Measurements from ENCODE around the gene SLX9. TPM values are rescaled to one million over a fixed set of nuclear protein-coding genes. Genes with fewer than 3 reads are reported as not detected.

SLX9 gene
- total RNA-seq, 1 experiment from 2014 or later, result 12.2 TPM

- Histone ChIP-seq H3K9me2 (replicated peaks; ENCODE audit: insufficient read depth, low read length) (no peaks in the 10 kb centered on the region), H3K36me3 (ENCODE audit: insufficient read depth, low read length) (peaks cover 5% of the 10 kb centered on the region; the same call in 1 of the 2 replicates), H3K27me3 (ENCODE audit: low read length) (no peaks in the 10 kb centered on the region), H3K79me2 (ENCODE audit: low read length) (peaks cover 82% of the 10 kb centered on the region), H3K9me3 (ENCODE audit: low read length) (no peaks in the 10 kb centered on the region), H3K4me2 (ENCODE audit: low read depth, low read length, poor library complexity, severe bottlenecking) (no peak overlapping the region), H2AFZ (ENCODE audit: low read length) (no peak overlapping the region), H3K27ac (ENCODE audit: low read length) (peak overlapping the region; percentile 42; the same call in 1 of the 2 replicates), H3K4me1 (ENCODE audit: low read length) (peaks cover 79% of the 10 kb centered on the region), H3K4me3 (ENCODE audit: low read length) (no peak overlapping the region), H4K20me1 (ENCODE audit: insufficient read depth, low read depth, low read length) (peaks cover 12% of the 10 kb centered on the region; the same call in 1 of the 2 replicates), H3K9ac (ENCODE audit: low read length) (peak overlapping the region; percentile 31; the same call in 1 of the 2 replicates)
- no peak for DNase-seq
Observed at GRCh38 chr21:44917446-44918106, 22.3 kb upstream of the SLX9 start.

- Histone ChIP-seq H3K9ac (ENCODE audit: low read length) (peak overlapping the region; percentile 31; the same call in 1 of the 2 replicates), H3K27ac (ENCODE audit: low read length) (peak overlapping the region; percentile 42; the same call in 1 of the 2 replicates), H3K27me3 (ENCODE audit: low read length) (no peaks in the 10 kb centered on the region), H3K9me3 (ENCODE audit: low read length) (no peaks in the 10 kb centered on the region), H4K20me1 (ENCODE audit: insufficient read depth, low read depth, low read length) (peaks cover 12% of the 10 kb centered on the region; the same call in 1 of the 2 replicates), H3K4me2 (ENCODE audit: low read depth, low read length, poor library complexity, severe bottlenecking) (peak overlapping the region; percentile 92), H3K9me2 (replicated peaks; ENCODE audit: insufficient read depth, low read length) (no peaks in the 10 kb centered on the region), H3K4me1 (ENCODE audit: low read length) (peaks cover 81% of the 10 kb centered on the region), H3K36me3 (ENCODE audit: insufficient read depth, low read length) (peaks cover 5% of the 10 kb centered on the region; the same call in 1 of the 2 replicates), H2AFZ (ENCODE audit: low read length) (no peak overlapping the region), H3K79me2 (ENCODE audit: low read length) (peaks cover 87% of the 10 kb centered on the region), H3K4me3 (ENCODE audit: low read length) (no peak overlapping the region)
- no peak for DNase-seq
Observed at GRCh38 chr21:44918107-44918470, 21.7 kb upstream of the SLX9 start.

GRCh38 chr21:44918581-44919033 lies 21.2 kb upstream of the SLX9 start:
- Histone ChIP-seq H3K79me2 (ENCODE audit: low read length) (peaks cover 82% of the 10 kb centered on the region), H3K27me3 (ENCODE audit: low read length) (no peaks in the 10 kb centered on the region), H2AFZ (ENCODE audit: low read length) (no peak overlapping the region), H3K9ac (ENCODE audit: low read length) (peak overlapping the region; percentile 93; the same call in 1 of the 2 replicates), H3K4me3 (ENCODE audit: low read length) (peak overlapping the region; percentile 94; the same call in 1 of the 2 replicates), H3K9me2 (replicated peaks; ENCODE audit: insufficient read depth, low read length) (no peaks in the 10 kb centered on the region), H3K9me3 (ENCODE audit: low read length) (no peaks in the 10 kb centered on the region), H4K20me1 (ENCODE audit: insufficient read depth, low read depth, low read length) (peaks cover 12% of the 10 kb centered on the region; the same call in 1 of the 2 replicates), H3K27ac (ENCODE audit: low read length) (peak overlapping the region; percentile 96; the same call in 1 of the 2 replicates), H3K4me2 (ENCODE audit: low read depth, low read length, poor library complexity, severe bottlenecking) (peak overlapping the region; percentile 92), H3K4me1 (ENCODE audit: low read length) (peaks cover 81% of the 10 kb centered on the region), H3K36me3 (ENCODE audit: insufficient read depth, low read length) (peaks cover 5% of the 10 kb centered on the region; the same call in 1 of the 2 replicates)
- DNase-seq, result no peak

DNA sequence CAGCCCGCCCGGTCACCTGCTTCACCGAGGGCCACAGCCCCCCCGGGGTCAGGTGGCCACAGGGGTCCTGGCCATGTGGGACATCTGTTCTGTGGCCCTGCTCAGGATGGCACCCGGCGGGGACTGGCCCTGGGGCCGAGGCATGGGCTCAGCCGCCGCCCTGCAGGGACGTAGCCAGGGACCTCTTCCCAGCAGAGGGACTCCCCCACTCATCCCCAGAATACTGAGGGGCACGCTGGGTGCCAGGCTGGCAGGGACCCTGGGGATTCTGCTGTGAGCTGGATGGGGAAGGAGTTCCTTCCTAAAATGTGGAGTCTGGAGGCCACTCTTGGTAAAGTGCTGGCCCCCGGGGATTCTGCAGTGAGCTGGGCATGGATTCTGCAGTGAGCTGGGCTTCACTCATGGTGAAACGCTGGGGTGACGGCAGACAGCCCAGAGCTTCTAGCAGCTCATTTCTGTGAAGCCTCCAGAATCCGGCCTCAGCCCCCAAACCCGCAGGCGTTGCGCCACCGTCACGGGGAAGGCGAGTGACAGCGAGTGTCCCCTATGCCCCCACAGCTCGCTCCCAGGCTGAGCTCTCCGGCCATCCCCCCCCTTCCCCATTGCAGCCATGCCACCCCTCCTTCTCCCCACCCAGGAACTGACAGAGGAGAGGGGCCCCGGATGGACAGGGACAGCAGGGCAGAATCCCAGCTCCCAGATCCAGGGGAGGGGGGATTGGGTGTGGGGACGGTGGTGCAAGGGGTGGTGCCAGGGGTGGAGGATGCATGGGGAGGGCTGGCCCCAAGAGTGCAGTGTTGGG lies 20.5 kb upstream of the SLX9 start:
- no peaks in the 10 kb centered on the region for H3K9me2 ChIP-seq (replicated peaks; ENCODE audit: insufficient read depth, low read length)
- peak overlapping the region; percentile 92 for H3K4me2 ChIP-seq (ENCODE audit: low read depth, low read length, poor library complexity, severe bottlenecking)
- no peak for DNase-seq
- peak overlapping the region; percentile 96 for H3K27ac ChIP-seq (ENCODE audit: low read length)
- peaks cover 78% of the 10 kb centered on the region for H3K4me1 ChIP-seq (ENCODE audit: low read length)
- peaks cover 75% of the 10 kb centered on the region for H3K79me2 ChIP-seq (ENCODE audit: low read length)
- peaks cover 12% of the 10 kb centered on the region; the same call in 1 of the 2 replicates for H4K20me1 ChIP-seq (ENCODE audit: insufficient read depth, low read depth, low read length)
- H3K9ac ChIP-seq (ENCODE audit: low read length), result peak overlapping the region; percentile 93
- H3K36me3 ChIP-seq (ENCODE audit: insufficient read depth, low read length), result peaks cover 5% of the 10 kb centered on the region; the same call in 1 of the 2 replicates
- no peak overlapping the region for H2AFZ ChIP-seq (ENCODE audit: low read length)
- no peaks in the 10 kb centered on the region for H3K9me3 ChIP-seq (ENCODE audit: low read length)
- no peaks in the 10 kb centered on the region for H3K27me3 ChIP-seq (ENCODE audit: low read length)
- H3K4me3 ChIP-seq (ENCODE audit: low read length), result peak overlapping the region; percentile 94

- peaks cover 5% of the 10 kb centered on the region; the same call in 1 of the 2 replicates for H3K36me3 ChIP-seq (ENCODE audit: insufficient read depth, low read length)
- H3K9ac ChIP-seq (ENCODE audit: low read length), result peak overlapping the region; percentile 93
- peak overlapping the region; percentile 94 for H3K4me3 ChIP-seq (ENCODE audit: low read length)
- H3K27ac ChIP-seq (ENCODE audit: low read length), result peak overlapping the region; percentile 96
- H3K4me1 ChIP-seq (ENCODE audit: low read length), result peaks cover 78% of the 10 kb centered on the region
- H3K9me2 ChIP-seq (replicated peaks; ENCODE audit: insufficient read depth, low read length), result no peaks in the 10 kb centered on the region
- peak; percentile 66 for DNase-seq
- H3K4me2 ChIP-seq (ENCODE audit: low read depth, low read length, poor library complexity, severe bottlenecking), result peak overlapping the region; percentile 92
- no peaks in the 10 kb centered on the region for H3K9me3 ChIP-seq (ENCODE audit: low read length)
- no peak overlapping the region for H2AFZ ChIP-seq (ENCODE audit: low read length)
- H3K79me2 ChIP-seq (ENCODE audit: low read length), result peaks cover 71% of the 10 kb centered on the region
- peaks cover 12% of the 10 kb centered on the region; the same call in 1 of the 2 replicates for H4K20me1 ChIP-seq (ENCODE audit: insufficient read depth, low read depth, low read length)
- H3K27me3 ChIP-seq (ENCODE audit: low read length), result no peaks in the 10 kb centered on the region
Observed at GRCh38 chr21:44919913-44920693, 19.7 kb upstream of the SLX9 start.

- peak within 1 kb of the TSS; percentile 93 for H3K9ac ChIP-seq (ENCODE audit: low read length)
- H4K20me1 ChIP-seq (ENCODE audit: insufficient read depth, low read depth, low read length), result peaks cover 12% of the 10 kb centered on the region; the same call in 1 of the 2 replicates
- no peaks in the 10 kb centered on the region for H3K9me2 ChIP-seq (replicated peaks; ENCODE audit: insufficient read depth, low read length)
- no peaks in the 10 kb centered on the region for H3K27me3 ChIP-seq (ENCODE audit: low read length)
- no peaks in the 10 kb centered on the region for H3K9me3 ChIP-seq (ENCODE audit: low read length)
- H3K36me3 ChIP-seq (ENCODE audit: insufficient read depth, low read length), result peaks cover 5% of the 10 kb centered on the region; the same call in 1 of the 2 replicates
- peaks cover 63% of the 10 kb centered on the region for H3K79me2 ChIP-seq (ENCODE audit: low read length)
- H3K4me1 ChIP-seq (ENCODE audit: low read length), result peaks cover 77% of the 10 kb centered on the region
- peak; percentile 97 for DNase-seq
- H3K4me2 ChIP-seq (ENCODE audit: low read depth, low read length, poor library complexity, severe bottlenecking), result peak within 1 kb of the TSS; percentile 92
- H2AFZ ChIP-seq (ENCODE audit: low read length), result no peak within 1 kb of the TSS
- H3K27ac ChIP-seq (ENCODE audit: low read length), result peak within 1 kb of the TSS; percentile 96
- peak within 1 kb of the TSS; percentile 94 for H3K4me3 ChIP-seq (ENCODE audit: low read length)
Observed at GRCh38 chr21:44920694-44921604, 18.9 kb upstream of the SLX9 start, which contains the start of gene ITGB2. Gene ITGB2 (minus strand): TSS chr21:44920899. CDS start chr21:44910782, 10,117 bp downstream.

DNA sequence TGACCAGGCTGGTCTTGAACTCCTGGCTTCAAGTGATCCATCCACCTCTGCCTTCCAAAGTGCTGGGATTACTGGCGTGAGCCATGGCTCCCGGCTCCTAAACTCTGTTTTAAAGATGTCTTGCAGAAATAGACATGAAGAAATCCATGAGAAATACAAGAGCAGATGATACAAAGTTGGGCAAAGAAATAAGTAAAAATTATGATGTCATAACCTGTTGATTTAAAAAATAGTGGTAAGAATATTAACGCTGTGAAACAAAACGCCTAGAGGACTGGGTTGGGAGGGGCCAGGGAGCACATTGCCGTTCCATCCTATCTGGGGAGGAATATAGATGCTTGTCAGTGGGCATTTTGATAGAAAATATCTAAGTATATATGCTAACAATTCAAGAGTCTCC lies 17.9 kb upstream of the SLX9 start:
- Histone ChIP-seq H3K4me1 (ENCODE audit: low read length) (peaks cover 80% of the 10 kb centered on the region), H3K4me3 (ENCODE audit: low read length) (peak overlapping the region; percentile 94), H3K27ac (ENCODE audit: low read length) (peak overlapping the region; percentile 96), H3K27me3 (ENCODE audit: low read length) (no peaks in the 10 kb centered on the region), H3K4me2 (ENCODE audit: low read depth, low read length, poor library complexity, severe bottlenecking) (peak overlapping the region; percentile 92), H3K36me3 (ENCODE audit: insufficient read depth, low read length) (peaks cover 5% of the 10 kb centered on the region; the same call in 1 of the 2 replicates), H3K9ac (ENCODE audit: low read length) (peak overlapping the region; percentile 93), H4K20me1 (ENCODE audit: insufficient read depth, low read depth, low read length) (peaks cover 12% of the 10 kb centered on the region; the same call in 1 of the 2 replicates), H3K9me3 (ENCODE audit: low read length) (no peaks in the 10 kb centered on the region), H2AFZ (ENCODE audit: low read length) (no peak overlapping the region), H3K79me2 (ENCODE audit: low read length) (peaks cover 60% of the 10 kb centered on the region), H3K9me2 (replicated peaks; ENCODE audit: insufficient read depth, low read length) (no peaks in the 10 kb centered on the region)
- DNase-seq, result no peak

Measured in Karpas-422 (cell line).